GM18870 (cell line): ENCODE measurements around the gene DAPK3.

ENCODE experiments used
- ATAC-seq: cut with Tn5 transposase; IDR thresholded peaks from one replicate; pipeline ENCODE4 v1.9.1; 2021; ENCODE audit warnings: moderate library complexity; ENCODE audit not compliant: unreplicated experiment

Gene DAPK3

GRCh38 chr19:3919793-3920192 is 51.1 kb downstream of the DAPK3 start:
- no peak for ATAC-seq

GRCh38 chr19:3916033-3916432 is 54.9 kb downstream of the DAPK3 start:
- no peak for ATAC-seq

- no peak for ATAC-seq
Measured at GRCh38 chr19:3914199-3914598, 56.7 kb downstream of the DAPK3 start.

- no peak for ATAC-seq
Measured at GRCh38 chr19:3910105-3910504, 60.8 kb downstream of the DAPK3 start.
